Neuronal stem cell (in vitro differentiated cells): Measurements from ENCODE around the gene KCND1.

Experiments used
- DNase-seq: peaks from one replicate; pipeline ENCODE4 v3.0.0-alpha.2; 2013; ENCODE audit warnings: low spot score
- H2AFZ ChIP-seq: one replicate; pipeline ENCODE4 v1.6.1; 2013; ENCODE audit warnings: mild to moderate bottlenecking, low read length, inconsistent platforms
- H2AK5ac ChIP-seq: 2 replicates; pipeline ENCODE4 v1.6.1; 2013; ENCODE audit warnings: low read depth, mild to moderate bottlenecking, inconsistent platforms, low read length, moderate library complexity, mixed read lengths
- H2BK120ac ChIP-seq: 2 replicates; pipeline ENCODE4 v1.6.1; 2013; ENCODE audit warnings: low read depth, mild to moderate bottlenecking, inconsistent platforms, low read length, moderate library complexity, mixed read lengths
- H2BK12ac ChIP-seq: one replicate; pipeline ENCODE4 v1.6.1; 2013; ENCODE audit warnings: low read length, inconsistent platforms
- H2BK15ac ChIP-seq: 2 replicates; pipeline ENCODE4 v1.6.1; 2013; ENCODE audit warnings: mild to moderate bottlenecking, low read length, inconsistent platforms, mixed read lengths
- H2BK5ac ChIP-seq: one replicate; pipeline ENCODE4 v1.6.1; 2013; ENCODE audit warnings: inconsistent platforms, mild to moderate bottlenecking, low read length, moderate library complexity
- H3K14ac ChIP-seq: one replicate; pipeline ENCODE4 v1.6.1; 2013; ENCODE audit warnings: low read length, inconsistent platforms
- H3K18ac ChIP-seq: 2 replicates; pipeline ENCODE4 v1.6.1; 2013; ENCODE audit warnings: low read length, inconsistent platforms
- H3K23ac ChIP-seq: 2 replicates; pipeline ENCODE4 v1.6.1; 2013; ENCODE audit warnings: low read depth, mild to moderate bottlenecking, mixed read lengths, low read length, inconsistent platforms; ENCODE audit not compliant: poor library complexity
- H3K27ac ChIP-seq: replicated peaks from 3 replicates; pipeline ENCODE4 v1.5.1; 2013; ENCODE audit warnings: low read length, inconsistent platforms
- H3K27me3 ChIP-seq, 3 experiments: 2 replicates each; pipeline ENCODE4 v1.6.1; 2013; ENCODE audit warnings: low read length in 3 of 3, mild to moderate bottlenecking in 2 of 3, inconsistent platforms in 1 of 3, low read depth in 1 of 3, mixed read lengths in 1 of 3, moderate library complexity in 1 of 3; ENCODE audit not compliant: control insufficient read depth in 3 of 3, insufficient read depth in 3 of 3
- H3K36me3 ChIP-seq, 2 donors: replicated peaks in 1 of 2; 2 replicates each; pipeline ENCODE4 v1.6.1; 2013; ENCODE audit warnings: low read length in 2 of 2; ENCODE audit not compliant: control insufficient read depth in 2 of 2, insufficient read depth in 2 of 2
- H3K4ac ChIP-seq: 2 replicates; pipeline ENCODE4 v1.6.1; 2013; ENCODE audit warnings: inconsistent platforms, mild to moderate bottlenecking, low read length, moderate library complexity
- H3K4me1 ChIP-seq, 2 donors: 1 replicate in 1 of 2; 2 replicates in 1 of 2; pipeline ENCODE4 v1.6.1; 2013; ENCODE audit warnings: low read length in 2 of 2, low read depth in 1 of 2; ENCODE audit not compliant: control insufficient read depth in 2 of 2, insufficient read depth in 1 of 2
- H3K4me2 ChIP-seq: one replicate; pipeline ENCODE4 v1.6.1; 2013; ENCODE audit warnings: mild to moderate bottlenecking, low read length, inconsistent platforms; ENCODE audit not compliant: insufficient read depth, poor library complexity, severe bottlenecking
- H3K4me3 ChIP-seq, 2 donors: 2 replicates each; pipeline ENCODE4 v1.5.1; 2013; ENCODE audit warnings: low read length in 2 of 2, mild to moderate bottlenecking in 2 of 2, inconsistent platforms in 1 of 2, moderate library complexity in 1 of 2
- H3K79me1 ChIP-seq: one replicate; pipeline ENCODE4 v1.6.1; 2013; ENCODE audit warnings: low read depth, mild to moderate bottlenecking, inconsistent platforms, low read length, moderate library complexity
- H3K9ac ChIP-seq: one replicate; pipeline ENCODE4 v1.6.1; 2013; ENCODE audit warnings: mild to moderate bottlenecking, low read depth, low read length, inconsistent platforms; ENCODE audit not compliant: poor library complexity
- H3K9me3 ChIP-seq, 2 donors: replicated peaks in 1 of 2; 2 replicates each; pipeline versions ENCODE3 to v1.6.1; 2013; ENCODE audit warnings: low read length in 2 of 2, mild to moderate bottlenecking in 2 of 2, inconsistent platforms in 1 of 2, low read depth in 1 of 2, mixed read lengths in 1 of 2, moderate library complexity in 1 of 2; ENCODE audit not compliant: control insufficient read depth in 2 of 2, insufficient read depth in 1 of 2
- H4K8ac ChIP-seq: one replicate; pipeline ENCODE4 v1.6.1; 2013; ENCODE audit warnings: low read depth, mild to moderate bottlenecking, inconsistent platforms, low read length, moderate library complexity
- H4K91ac ChIP-seq: one replicate; pipeline ENCODE4 v1.6.1; 2013; ENCODE audit warnings: low read length, low read depth, mild to moderate bottlenecking, inconsistent platforms; ENCODE audit not compliant: poor library complexity
- whole genome bisulfite sequencing, 2 donors: extraction: QIAGEN DNeasy Blood & Tissue Kit; methylation state at CpG; one replicate each; pipeline ENCODE4 v1.1.7; 2013; ENCODE audit warnings: missing lambda C conversion rate in 2 of 2, mixed read lengths in 1 of 2; ENCODE audit not compliant: insufficient read length in 2 of 2, insufficient replicate concordance in 1 of 2; ENCODE audit errors: extremely low coverage in 2 of 2; 5-methylcytosine and 5-hydroxymethylcytosine counted together

The KCND1 gene

DNA sequence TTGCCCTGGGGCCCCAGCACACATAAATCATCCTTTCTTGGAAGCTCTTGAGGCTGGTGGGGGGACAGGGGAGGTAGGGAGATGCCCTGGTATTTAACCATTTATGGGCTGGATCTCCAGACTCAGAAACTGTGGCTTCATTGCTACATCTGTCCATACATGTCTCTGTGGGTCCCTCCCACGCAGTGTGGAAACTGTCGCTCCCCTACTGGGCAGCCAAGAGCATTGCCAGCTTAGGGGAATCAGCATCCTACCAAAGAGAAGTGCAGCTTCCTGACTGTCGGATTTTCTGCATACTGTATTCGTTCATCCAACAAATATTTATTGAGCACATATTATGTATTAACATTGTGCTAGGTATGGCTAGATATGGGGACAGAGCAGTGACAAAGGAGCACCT lies 26.7 kb upstream of the KCND1 start:
- H2AFZ ChIP-seq = no peak overlapping the region
- H3K4me2 ChIP-seq = no peak overlapping the region
- H2BK15ac ChIP-seq = no peak overlapping the region
- peaks cover 4% of the 10 kb centered on the region for H3K79me1 ChIP-seq
- no peak overlapping the region for H4K8ac ChIP-seq
- H3K18ac ChIP-seq = no peak overlapping the region
- H4K91ac ChIP-seq = no peak overlapping the region
- H3K27ac ChIP-seq = no peak overlapping the region
- H2BK120ac ChIP-seq = no peak overlapping the region
- no peaks in the 10 kb centered on the region for H3K27me3 ChIP-seq
- H3K14ac ChIP-seq = no peak overlapping the region
- H2BK12ac ChIP-seq = no peak overlapping the region
- DNase-seq = no peak
- no peak overlapping the region for H3K4me3 ChIP-seq
- H3K23ac ChIP-seq = no peak overlapping the region
- no peak overlapping the region for H2BK5ac ChIP-seq
- no peak overlapping the region for H3K9ac ChIP-seq
- peaks cover 19 to 50% of the 10 kb centered on the region in 2 donors for H3K36me3 ChIP-seq
- no peaks in the 10 kb centered on the region for H3K9me3 ChIP-seq
- no peak overlapping the region for H2AK5ac ChIP-seq
- no CpG with 5 or more reads among the region's 4 CpGs for WGBS, 2 donors
- no peaks in the 10 kb centered on the region for H3K4me1 ChIP-seq
- H3K4ac ChIP-seq = no peak overlapping the region

DNA sequence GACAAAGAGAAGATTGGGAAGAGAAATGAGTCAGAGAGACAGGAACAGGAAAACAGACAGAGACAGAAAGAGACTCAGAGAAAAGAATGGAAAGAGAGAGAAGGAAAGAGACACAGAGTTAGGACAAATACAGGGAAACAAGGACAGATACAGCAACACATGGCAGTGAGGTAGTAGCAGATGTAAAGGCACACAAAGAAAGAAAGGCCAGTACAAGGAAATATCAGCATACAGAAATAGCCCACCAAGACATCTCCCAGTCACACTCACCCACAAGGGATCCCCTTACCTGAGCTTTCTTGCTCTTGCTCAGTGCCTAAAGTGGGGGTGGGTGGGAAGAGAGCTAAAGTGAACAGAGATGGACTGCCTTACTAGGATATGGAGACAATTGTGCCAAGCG lies 26.2 kb upstream of the KCND1 start:
- H3K4me3 ChIP-seq = no peak overlapping the region
- no peak overlapping the region for H2AK5ac ChIP-seq
- H2BK120ac ChIP-seq = no peak overlapping the region
- H3K36me3 ChIP-seq = peaks cover 22 to 55% of the 10 kb centered on the region in 2 donors
- H3K18ac ChIP-seq = no peak overlapping the region
- H3K14ac ChIP-seq = no peak overlapping the region
- H3K4me2 ChIP-seq = no peak overlapping the region
- H2BK5ac ChIP-seq = no peak overlapping the region
- H3K79me1 ChIP-seq = peaks cover 4% of the 10 kb centered on the region
- no peaks in the 10 kb centered on the region for H3K9me3 ChIP-seq
- no peak for DNase-seq
- no peak overlapping the region for H2AFZ ChIP-seq
- H4K91ac ChIP-seq = no peak overlapping the region
- H3K9ac ChIP-seq = no peak overlapping the region
- no peak overlapping the region for H3K23ac ChIP-seq
- no peaks in the 10 kb centered on the region for H3K27me3 ChIP-seq
- no peak overlapping the region for H3K27ac ChIP-seq
- no peak overlapping the region for H2BK15ac ChIP-seq
- no peak overlapping the region for H4K8ac ChIP-seq
- no peak overlapping the region for H3K4ac ChIP-seq
- no peaks in the 10 kb centered on the region for H3K4me1 ChIP-seq
- no peak overlapping the region for H2BK12ac ChIP-seq
- WGBS, 2 donors = no CpG with 5 or more reads among the region's 1 CpG

DNA sequence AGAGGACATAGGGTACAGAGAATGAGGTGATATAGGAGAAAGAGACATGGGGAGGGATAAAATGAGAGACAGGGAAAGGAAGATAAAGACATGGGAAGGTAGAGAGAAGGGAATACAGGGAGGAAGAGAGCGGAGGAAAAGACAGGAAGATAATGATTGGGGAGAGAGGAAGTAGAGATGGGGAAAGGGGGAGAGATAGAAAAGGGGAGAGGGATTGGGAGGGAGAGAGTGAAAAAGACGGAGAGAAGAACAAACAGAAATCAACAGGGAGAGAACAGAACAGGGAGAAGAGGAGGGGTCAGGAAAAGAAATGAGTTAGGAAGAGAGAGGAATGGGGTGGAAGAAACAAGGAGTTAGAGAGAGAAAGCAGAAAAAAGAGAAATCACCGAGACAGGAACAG lies 25.8 kb upstream of the KCND1 start:
- no peak overlapping the region for H2AK5ac ChIP-seq
- DNase-seq = no peak
- H2BK15ac ChIP-seq = no peak overlapping the region
- WGBS, 2 donors = 94 to 100% methylated on average over 1 to 2 of the region's 3 CpGs
- no peaks in the 10 kb centered on the region for H3K27me3 ChIP-seq
- H2AFZ ChIP-seq = no peak overlapping the region
- no peak overlapping the region for H3K4ac ChIP-seq
- no peak overlapping the region for H4K91ac ChIP-seq
- peaks cover 22 to 57% of the 10 kb centered on the region in 2 donors for H3K36me3 ChIP-seq
- no peak overlapping the region for H3K14ac ChIP-seq
- H3K18ac ChIP-seq = no peak overlapping the region
- no peak overlapping the region for H3K4me2 ChIP-seq
- no peaks in the 10 kb centered on the region for H3K4me1 ChIP-seq
- no peak overlapping the region for H3K23ac ChIP-seq
- no peak overlapping the region for H2BK120ac ChIP-seq
- no peak overlapping the region for H2BK12ac ChIP-seq
- H3K9ac ChIP-seq = no peak overlapping the region
- no peak overlapping the region for H3K4me3 ChIP-seq
- no peaks in the 10 kb centered on the region for H3K9me3 ChIP-seq
- peaks cover 4% of the 10 kb centered on the region for H3K79me1 ChIP-seq
- H4K8ac ChIP-seq = no peak overlapping the region
- no peak overlapping the region for H3K27ac ChIP-seq
- H2BK5ac ChIP-seq = no peak overlapping the region

DNA sequence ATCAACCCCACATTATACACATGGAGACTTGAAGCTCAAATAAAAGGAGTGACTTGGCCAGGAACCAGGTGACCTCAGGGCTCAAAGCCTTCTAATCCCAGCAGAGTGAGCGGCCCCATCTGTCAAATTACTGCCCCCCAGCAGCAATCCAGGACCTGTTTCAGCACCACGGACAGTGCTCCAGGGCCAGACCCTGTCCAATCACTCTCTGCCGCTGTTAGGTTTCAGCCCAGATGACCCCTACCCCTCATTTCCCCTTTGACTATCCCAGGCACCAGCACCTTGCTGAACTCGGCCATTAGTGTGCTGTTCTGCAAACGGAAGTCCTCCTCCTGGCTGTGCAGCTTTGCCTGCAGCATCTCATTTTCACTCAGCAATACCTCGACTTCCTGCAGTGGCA lies 25.3 kb upstream of the KCND1 start:
- no peak for DNase-seq
- Histone ChIP-seq H3K4me1 (no peaks in the 10 kb centered on the region), H3K14ac (no peak overlapping the region), H3K27me3 (no peaks in the 10 kb centered on the region), H3K4me3 (no peak overlapping the region), H3K18ac (no peak overlapping the region), H2BK5ac (no peak overlapping the region), H3K36me3 (peaks cover 22 to 60% of the 10 kb centered on the region in 2 donors), H2BK120ac (no peak overlapping the region), H4K91ac (no peak overlapping the region), H2BK12ac (no peak overlapping the region), H2BK15ac (no peak overlapping the region), H4K8ac (no peak overlapping the region), H3K23ac (no peak overlapping the region), H3K27ac (no peak overlapping the region), H3K79me1 (peaks cover 4% of the 10 kb centered on the region), H3K9me3 (no peaks in the 10 kb centered on the region), H2AK5ac (no peak overlapping the region), H3K9ac (no peak overlapping the region), H3K4me2 (no peak overlapping the region), H3K4ac (no peak overlapping the region), H2AFZ (no peak overlapping the region)
- WGBS, 2 donors = no CpG with 5 or more reads among the region's 6 CpGs
